Body of pancreas (tissue), 4 donors: Measurements from ENCODE around the gene SAP30.

Experiments
- POLR2A ChIP-seq, 3 donors: fragments of 450-650 bp; IDR thresholded peaks; one replicate each; pipeline ENCODE4 v1.6.1; 2016; ENCODE audit warnings: antibody characterized with exemption in 3 of 3, mild to moderate bottlenecking in 2 of 3
- TF ChIP-seq, protein P1 (sequence below), 7 experiments: fragments of 450-650 bp in 4 of 7; fragments of 200-600 bp in 3 of 7; sonication (generic) in 3 of 7; IDR thresholded peaks; one replicate each; pipeline ENCODE4 v1.5.1; 2016 to 2019; ENCODE audit warnings: antibody characterized with exemption in 7 of 7

DNA sequence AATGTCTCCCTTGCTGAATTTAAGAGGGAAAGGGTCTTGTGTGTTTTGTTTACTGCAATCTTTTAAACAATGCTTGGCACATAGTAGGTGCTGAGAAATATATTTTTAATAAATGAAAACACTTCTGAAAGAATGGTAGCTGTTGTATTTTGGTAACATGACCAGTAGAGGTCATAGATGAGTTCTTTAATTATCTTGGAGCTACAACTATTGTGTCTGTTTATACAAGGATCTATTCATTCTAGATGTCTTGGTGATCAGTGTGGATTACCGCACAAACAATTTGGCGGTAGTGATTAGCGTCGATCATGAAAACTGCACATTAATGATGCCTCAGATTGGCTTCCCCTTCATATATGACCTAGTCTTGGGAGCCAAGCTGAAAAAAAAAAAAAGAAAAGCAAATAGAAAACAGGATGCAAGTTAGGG lies 49.6 kb downstream of the SAP30 start:
- TF ChIP-seq, protein P1, sequence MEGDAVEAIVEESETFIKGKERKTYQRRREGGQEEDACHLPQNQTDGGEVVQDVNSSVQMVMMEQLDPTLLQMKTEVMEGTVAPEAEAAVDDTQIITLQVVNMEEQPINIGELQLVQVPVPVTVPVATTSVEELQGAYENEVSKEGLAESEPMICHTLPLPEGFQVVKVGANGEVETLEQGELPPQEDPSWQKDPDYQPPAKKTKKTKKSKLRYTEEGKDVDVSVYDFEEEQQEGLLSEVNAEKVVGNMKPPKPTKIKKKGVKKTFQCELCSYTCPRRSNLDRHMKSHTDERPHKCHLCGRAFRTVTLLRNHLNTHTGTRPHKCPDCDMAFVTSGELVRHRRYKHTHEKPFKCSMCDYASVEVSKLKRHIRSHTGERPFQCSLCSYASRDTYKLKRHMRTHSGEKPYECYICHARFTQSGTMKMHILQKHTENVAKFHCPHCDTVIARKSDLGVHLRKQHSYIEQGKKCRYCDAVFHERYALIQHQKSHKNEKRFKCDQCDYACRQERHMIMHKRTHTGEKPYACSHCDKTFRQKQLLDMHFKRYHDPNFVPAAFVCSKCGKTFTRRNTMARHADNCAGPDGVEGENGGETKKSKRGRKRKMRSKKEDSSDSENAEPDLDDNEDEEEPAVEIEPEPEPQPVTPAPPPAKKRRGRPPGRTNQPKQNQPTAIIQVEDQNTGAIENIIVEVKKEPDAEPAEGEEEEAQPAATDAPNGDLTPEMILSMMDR (IDR thresholded peaks at IDR 0.05): peak in 6 of 7 experiments; percentile 25 to 49 (median 42)
- no peak for TF ChIP-seq POLR2A (IDR thresholded peaks at IDR 0.05)
